ENCODE results near the gene KIAA0753.

The KIAA0753 gene

GRCh38 chr17:6554871-6555330, 85.6 kb downstream of the KIAA0753 start:
- H3K9ac ChIP-seq = no peak overlapping the region
- no peak for TF ChIP-seq Cebpa-rat (IDR thresholded peaks at IDR 0.05)
- peaks cover 13% of the 10 kb centered on the region for H3K4me1 ChIP-seq
- H3K27me3 ChIP-seq = peaks cover 78% of the 10 kb centered on the region
- peaks cover 49% of the 10 kb centered on the region for H4K20me1 ChIP-seq
- peak overlapping the region; percentile 62; the same call in 1 of the 2 replicates for H3K4me3 ChIP-seq
- no peak overlapping the region for H3K27ac ChIP-seq
- H3K36me3 ChIP-seq = no peaks in the 10 kb centered on the region
- peak overlapping the region; percentile 88 for H3K4me2 ChIP-seq
- no peaks in the 10 kb centered on the region for H3K9me3 ChIP-seq

DNA sequence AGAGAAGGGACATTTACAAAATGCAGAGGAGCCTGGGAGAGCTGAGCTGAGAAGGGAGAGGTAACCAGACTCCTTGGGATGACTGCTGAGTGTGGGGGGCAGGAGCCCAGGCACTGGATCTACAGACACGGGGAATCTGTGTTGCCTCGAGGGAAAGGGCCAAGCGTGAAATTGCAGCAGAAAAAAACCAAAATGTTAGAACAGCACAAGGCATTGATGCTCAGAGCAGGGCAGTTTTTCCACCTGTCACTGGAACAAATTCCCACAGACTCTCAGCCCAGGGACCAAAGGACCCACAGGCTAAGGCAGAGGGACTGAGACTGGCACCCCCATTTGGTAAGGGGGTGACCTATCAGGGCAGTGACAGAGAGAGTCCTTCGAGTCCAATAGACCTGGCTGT, 86.2 kb downstream of the KIAA0753 start:
- Histone ChIP-seq H3K27me3 (peaks cover 72% of the 10 kb centered on the region), H3K36me3 (no peaks in the 10 kb centered on the region), H3K27ac (no peak overlapping the region), H3K4me1 (peaks cover 18% of the 10 kb centered on the region), H3K4me2 (no peak overlapping the region), H3K4me3 (no peak overlapping the region), H3K9ac (no peak overlapping the region), H3K9me3 (no peaks in the 10 kb centered on the region), H4K20me1 (peaks cover 44% of the 10 kb centered on the region)
- TF ChIP-seq Cebpa-rat (IDR thresholded peaks at IDR 0.05) = no peak

DNA sequence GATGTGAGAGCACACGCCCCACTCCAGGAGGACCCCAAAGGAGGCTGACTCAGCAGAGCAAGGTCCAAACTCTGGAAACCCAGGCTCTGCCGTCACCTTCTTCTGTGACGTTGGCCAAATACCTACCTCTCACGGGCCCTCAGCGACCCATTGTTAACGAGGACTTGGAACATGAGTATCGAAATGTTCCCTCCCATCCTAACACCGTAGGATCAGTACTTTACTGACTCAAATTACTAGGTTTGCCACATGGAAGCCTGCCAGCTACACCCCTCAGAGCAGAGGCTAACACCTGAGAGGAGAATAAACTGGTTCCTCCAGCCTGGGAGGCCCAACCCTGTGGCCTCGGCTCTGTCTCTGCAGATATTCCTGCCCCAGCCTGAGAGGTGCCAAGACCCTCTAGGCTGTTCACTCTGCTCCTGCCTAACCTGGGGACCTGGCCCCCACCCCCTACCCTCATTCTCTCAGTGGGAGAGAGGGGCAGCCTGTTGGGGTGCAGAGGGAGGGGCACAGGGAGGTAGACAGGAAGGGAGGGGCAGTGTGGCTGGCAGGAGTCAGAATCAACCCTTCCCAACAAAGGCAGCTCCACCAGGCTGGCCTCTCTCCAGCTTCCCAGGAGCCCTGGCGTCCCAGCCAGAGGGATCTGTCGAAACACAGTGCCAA, 88.5 kb downstream of the KIAA0753 start:
- peaks cover 25% of the 10 kb centered on the region for H4K20me1 ChIP-seq
- H3K4me2 ChIP-seq = no peak overlapping the region
- no peak overlapping the region for H3K9ac ChIP-seq
- H3K4me3 ChIP-seq = no peak overlapping the region
- H3K27ac ChIP-seq = no peak overlapping the region
- peaks cover 49% of the 10 kb centered on the region for H3K27me3 ChIP-seq
- H3K9me3 ChIP-seq = no peaks in the 10 kb centered on the region
- peaks cover 42% of the 10 kb centered on the region for H3K4me1 ChIP-seq
- no peaks in the 10 kb centered on the region for H3K36me3 ChIP-seq
- no peak for TF ChIP-seq Cebpa-rat (IDR thresholded peaks at IDR 0.05)

- peaks cover 44% of the 10 kb centered on the region for H3K4me1 ChIP-seq
- H3K4me3 ChIP-seq = no peak overlapping the region
- no peak for TF ChIP-seq Cebpa-rat (IDR thresholded peaks at IDR 0.05)
- no peak overlapping the region for H3K9ac ChIP-seq
- peaks cover 42% of the 10 kb centered on the region for H3K27me3 ChIP-seq
- H4K20me1 ChIP-seq = peaks cover 20% of the 10 kb centered on the region
- H3K4me2 ChIP-seq = no peak overlapping the region
- no peaks in the 10 kb centered on the region for H3K36me3 ChIP-seq
- H3K9me3 ChIP-seq = no peaks in the 10 kb centered on the region
- no peak overlapping the region for H3K27ac ChIP-seq
These were observed 89.2 kb downstream of the KIAA0753 start for GRCh38 chr17:6551356-6551755.

GRCh38 chr17:6549384-6550036, 91.0 kb downstream of the KIAA0753 start:
- Histone ChIP-seq H3K4me2 (peak overlapping the region; percentile 85), H4K20me1 (peaks cover 3% of the 10 kb centered on the region), H3K9me3 (no peaks in the 10 kb centered on the region), H3K4me3 (no peak overlapping the region), H3K9ac (no peak overlapping the region), H3K27ac (no peak overlapping the region), H3K36me3 (no peaks in the 10 kb centered on the region), H3K4me1 (peaks cover 50% of the 10 kb centered on the region), H3K27me3 (peaks cover 24% of the 10 kb centered on the region)
- TF ChIP-seq Cebpa-rat (IDR thresholded peaks at IDR 0.05) = no peak

- peak overlapping the region; percentile 85 for H3K4me2 ChIP-seq
- peaks cover 16% of the 10 kb centered on the region for H3K27me3 ChIP-seq
- peaks cover 57% of the 10 kb centered on the region for H3K4me1 ChIP-seq
- H3K27ac ChIP-seq = no peak overlapping the region
- H3K9ac ChIP-seq = 0 out of 2 replicates have a peak overlapping the region, but pooled peaks have one; percentile 40
- H3K9me3 ChIP-seq = no peaks in the 10 kb centered on the region
- no peak overlapping the region for H3K4me3 ChIP-seq
- H4K20me1 ChIP-seq = no peaks in the 10 kb centered on the region; the same call in 1 of the 2 replicates
- TF ChIP-seq Cebpa-rat (IDR thresholded peaks at IDR 0.05) = no peak
- H3K36me3 ChIP-seq = no peaks in the 10 kb centered on the region
These were observed 91.8 kb downstream of the KIAA0753 start for GRCh38 chr17:6548578-6549330.

DNA sequence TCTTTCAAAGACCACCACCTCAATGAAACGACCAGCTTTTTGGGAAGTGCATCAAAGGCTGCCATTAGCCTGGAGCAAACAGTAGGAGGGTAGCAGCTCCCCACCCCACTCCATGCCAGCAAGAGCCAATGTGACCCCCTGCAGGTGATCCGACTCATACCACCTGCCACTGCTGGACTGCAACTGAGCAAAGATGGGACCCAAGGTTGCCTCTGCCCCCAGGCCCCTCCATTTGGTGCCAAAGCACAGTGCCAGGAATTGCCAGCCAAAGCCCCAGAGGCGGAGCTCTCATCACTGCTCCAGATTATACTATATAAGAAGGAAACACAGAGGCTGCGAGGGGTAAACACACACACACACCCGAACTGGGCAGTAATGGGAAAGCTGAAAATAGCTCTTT, 92.5 kb downstream of the KIAA0753 start:
- peak overlapping the region; percentile 85 for H3K4me2 ChIP-seq
- H3K4me1 ChIP-seq = peaks cover 65% of the 10 kb centered on the region
- H3K27ac ChIP-seq = no peak overlapping the region

DNA sequence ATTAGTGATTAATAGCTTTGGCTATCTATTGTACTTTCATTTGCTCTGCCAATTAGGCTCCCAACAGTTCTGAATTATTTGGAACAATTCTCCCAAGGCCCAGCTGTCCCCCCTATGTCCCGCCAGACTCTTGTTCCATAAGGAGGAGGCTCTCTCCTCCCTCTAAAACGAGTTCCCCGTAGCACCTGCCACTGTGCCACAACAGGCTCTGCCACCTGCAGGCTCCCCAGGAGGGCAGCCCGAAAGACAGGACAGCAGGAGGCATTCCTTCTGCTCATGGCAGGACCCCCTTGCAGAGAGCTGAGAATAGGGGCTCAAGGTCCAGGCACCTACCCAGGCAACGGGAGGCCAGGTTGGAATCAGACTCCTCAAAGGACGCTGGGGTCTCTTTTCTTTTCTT, 93.2 kb downstream of the KIAA0753 start:
- no peak overlapping the region for H3K27ac ChIP-seq
- TF ChIP-seq Cebpa-rat (IDR thresholded peaks at IDR 0.05) = no peak
- no peaks in the 10 kb centered on the region for H3K36me3 ChIP-seq
- no peaks in the 10 kb centered on the region for H4K20me1 ChIP-seq
- H3K9ac ChIP-seq = no peak overlapping the region
- H3K27me3 ChIP-seq = peaks cover 5% of the 10 kb centered on the region; the same call in 1 of the 2 replicates
- peaks cover 66% of the 10 kb centered on the region for H3K4me1 ChIP-seq
- no peak overlapping the region for H3K4me3 ChIP-seq
- peak overlapping the region; percentile 85; the same call in 1 of the 2 replicates for H3K4me2 ChIP-seq
- H3K9me3 ChIP-seq = no peaks in the 10 kb centered on the region

More for the DNA sequence above, 92.5 kb downstream of the KIAA0753 start:
- Histone ChIP-seq H3K4me3 (no peak overlapping the region), H3K9ac (0 out of 2 replicates have a peak overlapping the region, but pooled peaks have one; percentile 40), H4K20me1 (no peaks in the 10 kb centered on the region), H3K27me3 (peaks cover 9% of the 10 kb centered on the region; the same call in 1 of the 2 replicates), H3K9me3 (no peaks in the 10 kb centered on the region), H3K36me3 (no peaks in the 10 kb centered on the region)
- no peak for TF ChIP-seq Cebpa-rat (IDR thresholded peaks at IDR 0.05)

DNA sequence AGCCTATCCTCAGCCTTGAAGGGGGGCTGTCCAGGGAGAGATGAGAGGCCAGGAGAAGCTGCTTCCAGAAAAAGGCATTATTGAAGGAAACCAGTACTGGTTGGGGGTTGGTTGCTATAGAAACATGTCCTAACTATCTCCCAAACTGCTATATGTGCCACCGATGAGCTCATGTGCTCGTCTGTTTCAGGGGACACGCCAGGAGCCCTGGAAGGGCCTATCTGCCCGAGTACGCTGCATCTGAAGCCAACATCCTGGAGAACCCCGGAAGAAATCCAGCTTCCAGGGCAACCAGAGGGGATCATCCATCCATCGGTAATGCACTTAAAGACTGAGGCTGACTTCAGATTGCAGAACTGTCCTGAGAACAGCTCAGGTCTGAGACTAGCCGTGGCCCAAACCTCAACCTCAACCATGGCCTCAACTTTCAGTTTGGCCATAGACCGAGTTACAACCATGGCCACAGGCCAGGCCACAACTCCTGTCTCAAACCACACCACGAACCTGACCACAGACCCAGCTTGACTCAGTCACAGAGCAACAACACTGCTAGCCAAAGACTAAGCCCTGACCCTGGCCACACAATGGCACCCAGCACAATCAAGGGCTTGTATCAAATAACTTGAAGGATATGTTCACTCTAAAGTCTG, 94.3 kb downstream of the KIAA0753 start:
- Histone ChIP-seq H3K9me3 (no peaks in the 10 kb centered on the region), H3K36me3 (no peaks in the 10 kb centered on the region), H3K4me1 (peaks cover 66% of the 10 kb centered on the region), H3K9ac (0 out of 2 replicates have a peak overlapping the region, but pooled peaks have one; percentile 6), H3K27ac (no peak overlapping the region), H3K4me2 (peak overlapping the region; percentile 68), H4K20me1 (no peaks in the 10 kb centered on the region), H3K4me3 (no peak overlapping the region), H3K27me3 (no peaks in the 10 kb centered on the region)
- no peak for TF ChIP-seq Cebpa-rat (IDR thresholded peaks at IDR 0.05)
